NCI-H69 (cell line): Measurements from ENCODE around the gene LOX.

Experiments
- DNase-seq: peaks from one replicate; lab custom pipeline; 2025; lab: John Stamatoyannopoulos, UW

LOX gene

GRCh38 chr5:122078116-122079110, at the start of gene LOX:
Gene LOX (minus strand): TSS chr5:122078259. CDS start chr5:122077985, 274 bp downstream.
- DNase-seq: peak; percentile 84

GRCh38 chr5:122126756-122127321, 48.8 kb upstream of the LOX start:
- DNase-seq: peak; percentile 12

- peak; percentile 37 for DNase-seq
Measured at GRCh38 chr5:122126177-122126755, 48.2 kb upstream of the LOX start.

- DNase-seq: no peak
Measured at GRCh38 chr5:122124766-122125165, 46.7 kb upstream of the LOX start.

- no peak for DNase-seq
Measured at GRCh38 chr5:122121479-122122465, 43.7 kb upstream of the LOX start.

GRCh38 chr5:122120957-122121356, 42.9 kb upstream of the LOX start:
- DNase-seq: no peak

GRCh38 chr5:122120493-122120892, 42.4 kb upstream of the LOX start:
- DNase-seq: no peak

- no peak for DNase-seq
Measured at GRCh38 chr5:122119205-122119604, 41.1 kb upstream of the LOX start.

GRCh38 chr5:122118356-122118948, 40.4 kb upstream of the LOX start:
- DNase-seq: no peak

- no peak for DNase-seq
Measured at GRCh38 chr5:122114501-122114900, 36.4 kb upstream of the LOX start.

- DNase-seq: peak; percentile 8
Measured at GRCh38 chr5:122112733-122113558, 34.9 kb upstream of the LOX start.

GRCh38 chr5:122112063-122112462, 34.0 kb upstream of the LOX start:
- DNase-seq: no peak

GRCh38 chr5:122111460-122111859, 33.4 kb upstream of the LOX start:
- peak; percentile 87 for DNase-seq

GRCh38 chr5:122110987-122111386, 32.9 kb upstream of the LOX start:
- peak; percentile 82 for DNase-seq

GRCh38 chr5:122107016-122107415, 29.0 kb upstream of the LOX start:
- peak; percentile 21 for DNase-seq

GRCh38 chr5:122105909-122106308, 27.9 kb upstream of the LOX start:
- no peak for DNase-seq

GRCh38 chr5:122102825-122103224, 24.8 kb upstream of the LOX start:
- DNase-seq: peak; percentile 40

- peak; percentile 82 for DNase-seq
Measured at GRCh38 chr5:122101636-122102285, 23.7 kb upstream of the LOX start.

- peak; percentile 17 for DNase-seq
Measured at GRCh38 chr5:122099060-122099790, 21.2 kb upstream of the LOX start.
